HepG2 (cell line): ENCODE data around the gene CAMKMT. TPM values are rescaled to one million over a fixed set of nuclear protein-coding genes. Genes with fewer than 3 reads are reported as not detected.

Source experiments
- ATAC-seq: fragments of 200-7000 bp; cut with Tn5 transposase; 3 replicates; pipeline ENCODE4 v1.9.1; 2020; ENCODE audit warnings: mild to moderate bottlenecking, moderate library complexity
- BruUV-seq: library from RNA; stranded (reverse); fragments of 400-500 nt; replicated peaks from 2 replicates; lab custom pipeline; 2021; lab: Mats Ljungman, UMichigan
- CTCF ChIA-PET: fragments of 300-600 bp; formaldehyde crosslinking; extraction: SDS; loops from one replicate; lab custom pipeline; 2021; ENCODE audit warnings: low total read pairs, inconsistent platforms, low intra/inter-chr PET ratio; lab: Yijun Ruan, JAX
- POLR2A ChIA-PET: fragments of 350-600 bp; sonication (Branson Sonifier 250); formaldehyde crosslinking; loops from one replicate; lab custom pipeline; 2020; ENCODE audit warnings: antibody characterized with exemption, inconsistent platforms; lab: Yijun Ruan, JAX
- DNase-seq: peaks from one replicate; pipeline ENCODE4 v3.0.0-alpha.2; 2015; ENCODE audit warnings: low spot score
- FAIRE-seq: peaks from 3 replicates; lab custom pipeline; 2011; peaks lifted over from hg19 to GRCh38; lab: Jason Lieb, UNC
- H2AFZ ChIP-seq: one replicate; pipeline ENCODE4 v1.6.1; 2011; ENCODE audit warnings: low read length, inconsistent platforms
- H3K27ac ChIP-seq: fragments of 300-600 bp; 3 replicates; pipeline ENCODE4 v1.8.0; 2011; ENCODE audit warnings: mixed run types, mild to moderate bottlenecking, mixed read lengths, low read length, inconsistent platforms; ENCODE audit not compliant: insufficient read depth; ENCODE audit errors: extremely low read length
- H3K27me3 ChIP-seq, 2 experiments: fragments of 200-600 bp in 1 of 2; 2 replicates in 1 of 2; 3 replicates in 1 of 2; pipeline versions ENCODE4 v1.6.0 to v1.8.0; 2011; ENCODE audit warnings: low read length in 2 of 2, mild to moderate bottlenecking in 2 of 2, moderate library complexity in 2 of 2, inconsistent platforms in 1 of 2; ENCODE audit not compliant: insufficient read depth in 2 of 2, control insufficient read depth in 1 of 2
- H3K36me3 ChIP-seq, 2 experiments: fragments of 200-600 bp in 1 of 2; replicated peaks in 1 of 2; 2 replicates in 1 of 2; 3 replicates in 1 of 2; pipeline versions ENCODE4 v1.5.1 to v1.8.0; 2011; ENCODE audit warnings: low read length in 2 of 2, inconsistent platforms in 1 of 2; ENCODE audit not compliant: insufficient read depth in 2 of 2, control insufficient read depth in 1 of 2
- H3K4me1 ChIP-seq: 2 replicates; pipeline ENCODE4 v1.5.1; 2012; ENCODE audit warnings: low read length, inconsistent platforms; ENCODE audit not compliant: insufficient read depth
- H3K4me2 ChIP-seq: 2 replicates; pipeline ENCODE4 v1.6.0; 2011; ENCODE audit warnings: low read depth, low read length, inconsistent platforms
- H3K4me3 ChIP-seq, 3 experiments: fragments of 200-600 bp in 1 of 3; sonication (generic), shearing (Covaris generic) in 1 of 3; replicated peaks in 1 of 3; 2 replicates each; pipeline ENCODE4 v1.5.1; 2011 to 2016; ENCODE audit warnings: low read length in 3 of 3, inconsistent platforms in 2 of 3, low read depth in 2 of 3, mild to moderate bottlenecking in 2 of 3, control low read depth in 1 of 3, mixed read lengths in 1 of 3; ENCODE audit not compliant: insufficient read depth in 1 of 3
- H3K79me2 ChIP-seq: one replicate; pipeline ENCODE4 v1.6.1; 2011; ENCODE audit warnings: low read length, inconsistent platforms; ENCODE audit not compliant: insufficient read depth
- H3K9ac ChIP-seq: 2 replicates; pipeline ENCODE4 v1.6.0; 2011; ENCODE audit warnings: mild to moderate bottlenecking, low read depth, low read length, inconsistent platforms; ENCODE audit not compliant: insufficient read depth
- H3K9me3 ChIP-seq: 2 replicates; pipeline ENCODE4 v1.5.1; 2012; ENCODE audit warnings: mild to moderate bottlenecking, low read length
- H4K20me1 ChIP-seq: 2 replicates; pipeline ENCODE4 v1.6.0; 2011; ENCODE audit warnings: inconsistent platforms, mild to moderate bottlenecking, low read length, moderate library complexity; ENCODE audit not compliant: insufficient read depth
- WGBS: methylation state at CpG from one replicate; pipeline ENCODE4 v1.1.6; 2017; ENCODE audit warnings: low lambda C conversion rate; 5-methylcytosine and 5-hydroxymethylcytosine counted together
- in situ Hi-C: cut with HindIII; loops from 2 replicates; pipeline ENCODE4 v1.10.0; 2017; ENCODE audit warnings: low pct_unique_long_range_greater_than_20kb; ENCODE audit not compliant: extremely low pct_ligation_motif_present
- intact Hi-C: fragments of 100-400 bp; cut with micrococcal nuclease; formaldehyde crosslinking; loops from one replicate; pipeline ENCODE4 v1.10.0; 2022; ENCODE audit not compliant: unreplicated experiment
- polyA plus RNA-seq, 8 experiments: library from polyadenylated mRNA; depleted of rRNA in 3 of 8; stranded (reverse) in 7 of 8; unstranded in 1 of 8; fragments of >200 nt; fragmentation: Illumina TruSeq in 4 of 8; extraction: Trizol in 4 of 8; gene quantifications; 2 replicates each; pipeline versions ENCODE4 v1.2.1 to v1.2.3, GENCODE V29; 2011 to 2016; ENCODE audit warnings: low read depth in 4 of 8, missing spikeins in 1 of 8, mixed read lengths in 1 of 8; ENCODE audit not compliant: insufficient read depth in 1 of 8
- total RNA-seq, 5 experiments: library from RNA; depleted of rRNA; stranded (reverse); fragments of >200 nt; fragmentation: Illumina TruSeq; extraction: Trizol; gene quantifications; 2 replicates each; pipeline ENCODE4 v1.2.3, GENCODE V29; 2016; ENCODE audit warnings: low read depth in 1 of 5
- TF ChIP-seq, protein P1 (sequence below): sonication (generic); formaldehyde crosslinking; IDR thresholded peaks from 2 replicates; pipeline ENCODE4 v1.5.0; 2020; ENCODE audit warnings: mild to moderate bottlenecking, missing genetic modification reagents
- TF ChIP-seq, protein P2 (sequence below): sonication (generic); formaldehyde crosslinking; IDR thresholded peaks from 2 replicates; pipeline ENCODE4 v1.5.0; 2020; ENCODE audit warnings: mild to moderate bottlenecking, missing genetic modification reagents

Gene CAMKMT
- total and polyA plus RNA-seq, 2 of the 13 experiments (the other 11 are each of a cell fraction or from before 2014, with no cell fraction given), result 6.9 to 20.8 TPM

- H3K27me3 ChIP-seq, result peaks cover 1 to 26% of the 10 kb centered on the region in 2 experiments; a peak in 4 of 5 replicates
- intact Hi-C loops (no loop called here), in situ Hi-C loops (no loop called here)
- H4K20me1 ChIP-seq, result no peaks in the 10 kb centered on the region
- H3K4me1 ChIP-seq, result no peaks in the 10 kb centered on the region
- no peak overlapping the region for H3K27ac ChIP-seq
- H2AFZ ChIP-seq, result no peak overlapping the region
- ChIA-PET POLR2A (no interaction called here), CTCF (no interaction called here)
- FAIRE-seq (no peak), ATAC-seq (no peak), DNase-seq (no peak)
- H3K79me2 ChIP-seq, result no peaks in the 10 kb centered on the region
- no peaks in the 10 kb centered on the region for H3K9me3 ChIP-seq
- no peak overlapping the region for H3K9ac ChIP-seq
- TF ChIP-seq, protein P1, sequence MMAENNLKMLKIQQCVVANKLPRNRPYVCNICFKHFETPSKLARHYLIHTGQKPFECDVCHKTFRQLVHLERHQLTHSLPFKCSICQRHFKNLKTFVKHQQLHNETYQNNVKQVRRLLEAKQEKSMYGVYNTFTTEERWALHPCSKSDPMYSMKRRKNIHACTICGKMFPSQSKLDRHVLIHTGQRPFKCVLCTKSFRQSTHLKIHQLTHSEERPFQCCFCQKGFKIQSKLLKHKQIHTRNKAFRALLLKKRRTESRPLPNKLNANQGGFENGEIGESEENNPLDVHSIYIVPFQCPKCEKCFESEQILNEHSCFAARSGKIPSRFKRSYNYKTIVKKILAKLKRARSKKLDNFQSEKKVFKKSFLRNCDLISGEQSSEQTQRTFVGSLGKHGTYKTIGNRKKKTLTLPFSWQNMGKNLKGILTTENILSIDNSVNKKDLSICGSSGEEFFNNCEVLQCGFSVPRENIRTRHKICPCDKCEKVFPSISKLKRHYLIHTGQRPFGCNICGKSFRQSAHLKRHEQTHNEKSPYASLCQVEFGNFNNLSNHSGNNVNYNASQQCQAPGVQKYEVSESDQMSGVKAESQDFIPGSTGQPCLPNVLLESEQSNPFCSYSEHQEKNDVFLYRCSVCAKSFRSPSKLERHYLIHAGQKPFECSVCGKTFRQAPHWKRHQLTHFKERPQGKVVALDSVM (CRISPR knock-in tag), result no peak
- TF ChIP-seq, protein P2, sequence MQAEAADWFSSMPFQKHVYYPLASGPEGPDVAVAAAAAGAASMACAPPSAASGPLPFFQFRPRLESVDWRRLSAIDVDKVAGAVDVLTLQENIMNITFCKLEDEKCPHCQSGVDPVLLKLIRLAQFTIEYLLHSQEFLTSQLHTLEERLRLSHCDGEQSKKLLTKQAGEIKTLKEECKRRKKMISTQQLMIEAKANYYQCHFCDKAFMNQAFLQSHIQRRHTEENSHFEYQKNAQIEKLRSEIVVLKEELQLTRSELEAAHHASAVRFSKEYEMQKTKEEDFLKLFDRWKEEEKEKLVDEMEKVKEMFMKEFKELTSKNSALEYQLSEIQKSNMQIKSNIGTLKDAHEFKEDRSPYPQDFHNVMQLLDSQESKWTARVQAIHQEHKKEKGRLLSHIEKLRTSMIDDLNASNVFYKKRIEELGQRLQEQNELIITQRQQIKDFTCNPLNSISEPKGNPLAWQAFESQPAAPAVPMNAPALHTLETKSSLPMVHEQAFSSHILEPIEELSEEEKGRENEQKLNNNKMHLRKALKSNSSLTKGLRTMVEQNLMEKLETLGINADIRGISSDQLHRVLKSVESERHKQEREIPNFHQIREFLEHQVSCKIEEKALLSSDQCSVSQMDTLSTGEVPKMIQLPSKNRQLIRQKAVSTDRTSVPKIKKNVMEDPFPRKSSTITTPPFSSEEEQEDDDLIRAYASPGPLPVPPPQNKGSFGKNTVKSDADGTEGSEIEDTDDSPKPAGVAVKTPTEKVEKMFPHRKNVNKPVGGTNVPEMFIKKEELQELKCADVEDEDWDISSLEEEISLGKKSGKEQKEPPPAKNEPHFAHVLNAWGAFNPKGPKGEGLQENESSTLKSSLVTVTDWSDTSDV (CRISPR knock-in tag), result no peak
- no peaks in the 10 kb centered on the region for H3K36me3 ChIP-seq
- BruUV-seq, result no TSS peak
- no peak overlapping the region for H3K4me3 ChIP-seq
- no peak overlapping the region for H3K4me2 ChIP-seq
- 33% methylated on average over 4 of the region's 4 CpGs for WGBS
These were observed 435.0 kb downstream of the CAMKMT start for GRCh38 chr2:44796771-44797170.
